HG02852 (cell line): Measurements from ENCODE around the gene DDX39B.
"Not testable (repeated sequence)": the region's sequence is repeated elsewhere in the genome, so short reads cannot be mapped to it uniquely, and the experiment has no call there.

Experiments used
- ATAC-seq: cut with Tn5 transposase; IDR thresholded peaks from one replicate; pipeline ENCODE4 v1.9.1; 2021; ENCODE audit warnings: mild to moderate bottlenecking, moderate library complexity; ENCODE audit not compliant: unreplicated experiment

DDX39B gene

GRCh38 chr6:31489086-31489485 is 52.7 kb downstream of the DDX39B start:
- ATAC-seq = no peak

- ATAC-seq = not testable (repeated sequence)
Observed at GRCh38 chr6:31487674-31488073, 54.1 kb downstream of the DDX39B start.

- ATAC-seq = not testable (repeated sequence)
Observed at GRCh38 chr6:31486065-31486837, 55.6 kb downstream of the DDX39B start.

- ATAC-seq = no peak
Observed at GRCh38 chr6:31485055-31485454, 56.7 kb downstream of the DDX39B start.

- ATAC-seq = no peak
Observed at GRCh38 chr6:31483392-31483791, 58.4 kb downstream of the DDX39B start.

- no peak for ATAC-seq
Observed at GRCh38 chr6:31480574-31480973, 61.2 kb downstream of the DDX39B start.
